ENCODE data around the gene EEF1AKMT2. TPM values are rescaled to one million over a fixed set of nuclear protein-coding genes. Genes with fewer than 3 reads are reported as not detected.

EEF1AKMT2 gene
- total and polyA plus RNA-seq, 4 donors: 9.6 to 21.2 (median 12.9) TPM

DNA sequence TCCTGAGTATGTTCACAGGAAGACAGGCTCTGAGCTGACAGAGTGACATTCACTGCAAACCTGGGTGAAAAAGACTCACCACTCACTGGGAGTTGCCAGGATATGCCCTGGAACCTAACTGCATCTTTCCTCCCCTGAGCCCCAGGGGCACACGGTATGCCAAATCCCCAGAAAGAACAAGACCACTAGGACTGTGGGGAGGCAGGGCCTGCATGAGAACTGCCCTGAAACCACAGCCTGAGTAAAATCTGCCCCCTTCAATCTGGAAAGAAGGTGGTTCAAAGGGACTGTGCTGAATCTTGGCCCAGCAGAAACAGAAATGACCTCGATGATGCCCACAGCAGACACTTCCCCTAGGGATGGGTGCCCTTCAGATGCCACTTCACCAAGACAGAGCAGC, 54.0 kb downstream of the EEF1AKMT2 start:
- DNase-seq: no peak

GRCh38 chr10:124737221-124737620, 54.5 kb downstream of the EEF1AKMT2 start:
- ATAC-seq (ENCODE audit: low FRiP score) (no peak), DNase-seq (peak in 1 of 2 donors; percentile 46)
- intact Hi-C loops (cut with DNase I): loop anchor here in 1 of 2 donors (5.0 kb wide), 1 partner anchor 90 kb away; no protein-coding TSS in a partner anchor
- Histone ChIP-seq H3K27me3 (ENCODE audit: control insufficient read depth in 1 of 2, insufficient read depth in 2 of 2, low read length in 1 of 2) (no peaks in the 10 kb centered on the region), H3K9me3 (ENCODE audit: control insufficient read depth, low read length) (no peaks in the 10 kb centered on the region), H3K27ac (ENCODE audit: low read depth in 1 of 2, low read length in 2 of 2) (no peak overlapping the region), H3K36me3 (ENCODE audit: control insufficient read depth in 1 of 2, insufficient read depth in 2 of 2, low read length in 1 of 2) (no peaks in the 10 kb centered on the region), H3K4me1 (ENCODE audit: control insufficient read depth in 1 of 2, insufficient read depth in 2 of 2, low read length in 2 of 2) (peaks cover 0 to 2% of the 10 kb centered on the region in 2 donors), H3K4me3 (ENCODE audit: low read length in 2 of 2) (no peak overlapping the region)
- 41 to 58% methylated on average over 7 of the region's 7 CpGs for WGBS, 2 donors

More for the DNA sequence above, 54.0 kb downstream of the EEF1AKMT2 start:
- H3K4me3 ChIP-seq (ENCODE audit: low read length in 2 of 2): no peak overlapping the region
- peaks cover 0 to 2% of the 10 kb centered on the region in 2 donors for H3K4me1 ChIP-seq (ENCODE audit: control insufficient read depth in 1 of 2, insufficient read depth in 2 of 2, low read length in 2 of 2)
- no peaks in the 10 kb centered on the region for H3K9me3 ChIP-seq (ENCODE audit: control insufficient read depth, low read length)
- no peaks in the 10 kb centered on the region for H3K27me3 ChIP-seq (ENCODE audit: control insufficient read depth in 1 of 2, insufficient read depth in 2 of 2, low read length in 1 of 2)
- WGBS, 2 donors: 46 to 70% methylated on average over 2 of the region's 2 CpGs
- intact Hi-C loops (cut with DNase I): loop anchor here in 1 of 2 donors (5.0 kb wide), 1 partner anchor 90 kb away; no protein-coding TSS in a partner anchor
- no peak overlapping the region for H3K27ac ChIP-seq (ENCODE audit: low read depth in 1 of 2, low read length in 2 of 2)
- H3K36me3 ChIP-seq (ENCODE audit: control insufficient read depth in 1 of 2, insufficient read depth in 2 of 2, low read length in 1 of 2): no peaks in the 10 kb centered on the region
- ATAC-seq (ENCODE audit: low FRiP score): no peak

GRCh38 chr10:124736491-124737136, 55.1 kb downstream of the EEF1AKMT2 start:
- Histone ChIP-seq H3K27ac (ENCODE audit: low read depth in 1 of 2, low read length in 2 of 2) (peak overlapping the region in 1 of 2 donors; percentile 13), H3K36me3 (ENCODE audit: control insufficient read depth in 1 of 2, insufficient read depth in 2 of 2, low read length in 1 of 2) (no peaks in the 10 kb centered on the region), H3K9me3 (ENCODE audit: control insufficient read depth, low read length) (no peaks in the 10 kb centered on the region), H3K4me1 (ENCODE audit: control insufficient read depth in 1 of 2, insufficient read depth in 2 of 2, low read length in 2 of 2) (peaks cover 0 to 2% of the 10 kb centered on the region in 2 donors), H3K4me3 (ENCODE audit: low read length in 2 of 2) (no peak overlapping the region), H3K27me3 (ENCODE audit: control insufficient read depth in 1 of 2, insufficient read depth in 2 of 2, low read length in 1 of 2) (no peaks in the 10 kb centered on the region)
- ATAC-seq (ENCODE audit: low FRiP score) (peak; percentile 65), DNase-seq (peak; percentile 88)
- intact Hi-C loops (cut with DNase I): loop anchor here in 1 of 2 donors (5.0 kb wide), 1 partner anchor 89 kb away; no protein-coding TSS in a partner anchor
- WGBS, 2 donors: 10 to 13% methylated on average over 11 of the region's 11 CpGs

GRCh38 chr10:124735491-124736286, 56.0 kb downstream of the EEF1AKMT2 start:
- ATAC-seq (ENCODE audit: low FRiP score): no peak
- H3K27me3 ChIP-seq (ENCODE audit: control insufficient read depth in 1 of 2, insufficient read depth in 2 of 2, low read length in 1 of 2): no peaks in the 10 kb centered on the region
- peak overlapping the region in 1 of 2 donors; percentile 13 for H3K27ac ChIP-seq (ENCODE audit: low read depth in 1 of 2, low read length in 2 of 2)
- peak in 1 of 2 donors; percentile 53 for DNase-seq
- intact Hi-C loops (cut with DNase I): loop anchor here in 1 of 2 donors (5.0 kb wide), 1 partner anchor 88 kb away; no protein-coding TSS in a partner anchor
- no peaks in the 10 kb centered on the region for H3K9me3 ChIP-seq (ENCODE audit: control insufficient read depth, low read length)
- H3K4me3 ChIP-seq (ENCODE audit: low read length in 2 of 2): no peak overlapping the region
- peaks cover 0 to 1% of the 10 kb centered on the region in 2 donors for H3K4me1 ChIP-seq (ENCODE audit: control insufficient read depth in 1 of 2, insufficient read depth in 2 of 2, low read length in 2 of 2)
- H3K36me3 ChIP-seq (ENCODE audit: control insufficient read depth in 1 of 2, insufficient read depth in 2 of 2, low read length in 1 of 2): no peaks in the 10 kb centered on the region
- 80 to 85% methylated on average over 15 of the region's 15 CpGs for WGBS, 2 donors

DNA sequence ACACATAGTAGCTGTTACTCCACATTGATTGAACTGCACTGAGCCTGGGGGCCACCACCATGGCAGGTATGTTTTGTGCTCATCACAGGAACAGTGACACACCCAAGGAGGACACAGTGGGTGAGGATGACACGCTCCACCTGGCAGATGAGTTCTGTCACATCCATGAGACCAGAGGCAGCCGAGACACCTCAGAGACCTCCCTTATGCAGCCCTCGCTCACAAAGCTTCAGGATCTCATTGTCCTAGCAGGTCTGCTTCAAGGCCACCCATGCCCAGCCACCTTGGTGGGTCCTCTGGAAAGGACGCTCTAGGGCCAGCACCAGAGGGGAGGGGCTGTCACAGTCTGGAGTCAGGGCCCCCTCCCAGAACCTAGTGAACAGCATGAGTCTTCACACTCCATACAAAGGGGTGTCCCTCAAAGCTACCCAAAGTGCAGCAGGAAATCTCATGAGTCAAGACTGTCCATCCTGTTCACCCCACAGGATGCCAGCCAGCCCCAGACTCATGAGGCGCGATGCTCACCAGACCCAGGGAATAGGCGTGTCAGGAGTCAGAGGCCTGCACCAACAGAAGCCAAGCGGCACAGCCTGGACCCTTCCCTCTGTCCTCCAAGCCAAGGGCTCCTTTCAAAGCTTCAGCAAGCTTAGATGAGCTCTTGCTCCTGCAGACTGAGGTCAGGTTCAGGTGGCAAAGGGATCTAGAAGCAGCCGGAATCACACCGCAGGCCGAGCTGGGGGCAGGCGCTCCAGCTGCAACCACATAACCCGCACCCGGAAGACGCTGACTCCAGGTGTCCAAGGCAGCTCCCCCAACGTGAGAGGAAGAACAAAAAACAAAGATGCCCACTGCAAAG, 57.1 kb downstream of the EEF1AKMT2 start:
- ATAC-seq (ENCODE audit: low FRiP score) (no peak), DNase-seq (peak in 1 of 2 donors; percentile 60)
- Histone ChIP-seq H3K27ac (ENCODE audit: low read depth in 1 of 2, low read length in 2 of 2) (no peak overlapping the region), H3K27me3 (ENCODE audit: control insufficient read depth in 1 of 2, insufficient read depth in 2 of 2, low read length in 1 of 2) (no peaks in the 10 kb centered on the region), H3K36me3 (ENCODE audit: control insufficient read depth in 1 of 2, insufficient read depth in 2 of 2, low read length in 1 of 2) (no peaks in the 10 kb centered on the region), H3K4me1 (ENCODE audit: control insufficient read depth in 1 of 2, insufficient read depth in 2 of 2, low read length in 2 of 2) (no peaks in the 10 kb centered on the region), H3K4me3 (ENCODE audit: low read length in 2 of 2) (no peak overlapping the region), H3K9me3 (ENCODE audit: control insufficient read depth, low read length) (no peaks in the 10 kb centered on the region)
- intact Hi-C loops (cut with DNase I): loop anchor here in 1 of 2 donors (5.0 kb wide), 1 partner anchor 87 kb away; no protein-coding TSS in a partner anchor
- 94% methylated on average over 16 of the region's 16 CpGs for WGBS, 2 donors

GRCh38 chr10:124733571-124734245, 58.0 kb downstream of the EEF1AKMT2 start:
- Histone ChIP-seq H3K36me3 (ENCODE audit: control insufficient read depth in 1 of 2, insufficient read depth in 2 of 2, low read length in 1 of 2) (no peaks in the 10 kb centered on the region), H3K9me3 (ENCODE audit: control insufficient read depth, low read length) (no peaks in the 10 kb centered on the region), H3K27ac (ENCODE audit: low read depth in 1 of 2, low read length in 2 of 2) (peak overlapping the region in 1 of 2 donors; percentile 73), H3K27me3 (ENCODE audit: control insufficient read depth in 1 of 2, insufficient read depth in 2 of 2, low read length in 1 of 2) (no peaks in the 10 kb centered on the region), H3K4me3 (ENCODE audit: low read length in 2 of 2) (no peak overlapping the region), H3K4me1 (ENCODE audit: control insufficient read depth in 1 of 2, insufficient read depth in 2 of 2, low read length in 2 of 2) (no peaks in the 10 kb centered on the region)
- WGBS, 2 donors: 36 to 40% methylated on average over 13 of the region's 13 CpGs
- ATAC-seq (ENCODE audit: low FRiP score) (peak; percentile 12), DNase-seq (peak in 1 of 2 donors; percentile 71)
- intact Hi-C loops (cut with DNase I): no loop called here

DNA sequence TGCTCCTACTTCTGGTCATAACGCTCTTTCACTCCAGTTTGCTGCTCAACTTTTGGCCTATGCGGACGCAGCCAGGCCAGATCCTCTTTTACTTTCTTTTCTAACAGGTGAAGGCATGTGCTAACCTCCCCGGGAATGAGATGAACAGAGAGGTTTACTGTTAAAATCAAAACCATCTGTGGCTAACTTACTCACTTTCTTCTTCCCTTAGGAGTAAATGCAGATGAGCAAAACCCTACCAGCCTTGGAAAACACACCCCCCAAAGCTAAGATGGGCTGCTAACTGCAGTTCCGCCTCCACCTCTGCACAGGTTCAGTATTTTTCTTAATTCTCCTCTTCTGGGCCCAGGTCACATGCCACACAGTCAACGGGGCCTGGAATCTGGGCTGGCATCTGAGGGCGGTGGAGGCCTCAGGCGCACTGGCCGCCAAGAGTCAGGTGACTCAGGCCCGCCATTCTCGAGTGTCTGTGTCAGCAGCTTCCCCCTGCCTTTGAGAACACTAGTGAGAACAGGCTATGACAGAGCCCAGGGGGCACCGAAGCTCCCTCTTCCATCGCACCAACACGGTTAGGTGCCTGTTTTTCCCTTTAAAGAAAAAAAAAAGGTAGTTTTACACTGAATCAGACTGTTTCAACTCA, 58.6 kb downstream of the EEF1AKMT2 start:
- Histone ChIP-seq H3K4me1 (ENCODE audit: control insufficient read depth in 1 of 2, insufficient read depth in 2 of 2, low read length in 2 of 2) (no peaks in the 10 kb centered on the region), H3K36me3 (ENCODE audit: control insufficient read depth in 1 of 2, insufficient read depth in 2 of 2, low read length in 1 of 2) (no peaks in the 10 kb centered on the region), H3K27ac (ENCODE audit: low read depth in 1 of 2, low read length in 2 of 2) (peak overlapping the region in 1 of 2 donors; percentile 73), H3K27me3 (ENCODE audit: control insufficient read depth in 1 of 2, insufficient read depth in 2 of 2, low read length in 1 of 2) (no peaks in the 10 kb centered on the region), H3K9me3 (ENCODE audit: control insufficient read depth, low read length) (no peaks in the 10 kb centered on the region), H3K4me3 (ENCODE audit: low read length in 2 of 2) (no peak overlapping the region)
- peak; percentile 84 to 91 for DNase-seq
- peak; percentile 60 for ATAC-seq (ENCODE audit: low FRiP score)
- intact Hi-C loops (cut with DNase I): no loop called here
- 31 to 33% methylated on average over 14 of the region's 14 CpGs for WGBS, 2 donors

Data from aorta (tissue), 5 donors.